Head of caudate nucleus (tissue), 42 donors: ENCODE results near the gene KPNA6.
"Not testable (repeated sequence)": the region's sequence is repeated elsewhere in the genome, so short reads cannot be mapped to it uniquely, and the experiment has no call there.

Experiments used
- DNase-seq, 42 donors: peaks; one replicate each; pipeline versions ENCODE4 v3.0.0 to v3.0.0-alpha.2; 2020 to 2021; ENCODE audit warnings: mixed read lengths in 7 of 42
- intact Hi-C: fragments of 100-400 bp; cut with DNase I; formaldehyde crosslinking; loops from one replicate; pipeline ENCODE4 v1.15.0; 2022

The KPNA6 gene

GRCh38 chr1:32094746-32095521, 12.9 kb upstream of the KPNA6 start:
- intact Hi-C loops = no loop called here
- no peak for DNase-seq

- no peak for DNase-seq
Observed at GRCh38 chr1:32099426-32099825, 8.4 kb upstream of the KPNA6 start.

DNA sequence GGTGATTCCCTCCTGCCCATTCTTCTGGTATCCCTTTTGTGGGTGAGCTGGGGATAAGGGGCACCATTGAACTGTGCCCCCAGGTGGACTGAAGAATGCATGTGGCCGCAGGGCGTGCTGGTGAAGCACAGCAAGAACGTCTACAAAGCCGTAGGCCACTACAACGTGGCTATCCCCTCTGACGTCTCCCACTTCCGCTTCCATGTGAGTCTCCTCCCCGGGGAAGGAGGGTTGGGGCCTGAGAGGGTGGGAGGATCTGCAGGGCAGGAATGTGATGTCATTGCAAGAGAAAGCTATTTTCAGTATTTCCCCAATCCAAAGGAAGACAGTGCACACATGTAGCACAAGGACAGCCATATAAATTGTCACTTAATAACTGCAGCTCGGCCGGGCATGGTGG, 7.5 kb upstream of the KPNA6 start:
- intact Hi-C loops = no loop called here
- peak in 16 of 42 donors; percentile 7 to 48 (median 26) for DNase-seq

More at GRCh38 chr1:32099426-32099825, 8.4 kb upstream of the KPNA6 start:
- intact Hi-C loops = no loop called here

DNA sequence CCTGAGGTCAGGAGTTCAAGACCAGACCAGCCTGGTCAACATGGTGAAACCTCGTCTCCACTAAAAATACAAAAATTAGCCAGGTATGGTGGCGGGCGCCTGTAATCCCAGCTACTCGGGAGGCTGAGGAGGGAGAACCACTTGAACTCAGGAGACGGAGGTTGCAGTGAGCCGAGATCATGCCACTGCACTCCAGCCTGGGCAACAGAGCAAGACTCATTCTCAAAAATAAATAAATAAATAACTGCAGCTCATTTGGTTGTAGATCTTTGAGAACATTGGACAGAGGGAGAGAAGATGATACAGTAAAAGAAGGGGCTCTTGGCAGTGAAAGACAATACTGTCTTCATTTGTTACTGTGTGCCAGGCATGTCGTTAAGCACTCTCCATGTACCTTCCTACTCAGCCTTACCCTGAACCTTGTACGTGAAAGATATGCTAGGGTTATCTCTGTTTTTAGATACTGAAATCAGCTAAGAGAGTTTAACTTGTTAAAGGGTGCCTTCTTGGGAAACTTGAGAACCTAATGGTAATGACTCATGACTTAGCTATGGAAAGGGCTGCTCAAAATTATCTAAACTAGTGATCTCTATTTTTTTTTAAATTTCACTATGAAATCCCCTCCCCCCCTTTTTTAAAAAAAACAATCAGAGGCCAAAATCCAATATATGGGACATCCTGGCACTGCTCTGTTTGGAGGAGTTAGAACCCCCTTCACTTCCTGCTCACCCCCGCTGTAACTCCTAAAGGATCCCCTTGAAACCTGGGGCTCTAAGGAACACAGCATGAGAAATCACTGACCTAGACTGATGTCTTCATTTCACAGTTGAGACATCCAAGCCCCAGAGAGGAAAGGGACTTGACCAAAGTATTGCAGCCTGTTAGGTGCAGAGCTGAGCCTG, 6.8 kb upstream of the KPNA6 start:
- no peak for DNase-seq
- intact Hi-C loops = no loop called here

GRCh38 chr1:32104127-32104526, 3.7 kb upstream of the KPNA6 start:
- intact Hi-C loops = no loop called here

DNA sequence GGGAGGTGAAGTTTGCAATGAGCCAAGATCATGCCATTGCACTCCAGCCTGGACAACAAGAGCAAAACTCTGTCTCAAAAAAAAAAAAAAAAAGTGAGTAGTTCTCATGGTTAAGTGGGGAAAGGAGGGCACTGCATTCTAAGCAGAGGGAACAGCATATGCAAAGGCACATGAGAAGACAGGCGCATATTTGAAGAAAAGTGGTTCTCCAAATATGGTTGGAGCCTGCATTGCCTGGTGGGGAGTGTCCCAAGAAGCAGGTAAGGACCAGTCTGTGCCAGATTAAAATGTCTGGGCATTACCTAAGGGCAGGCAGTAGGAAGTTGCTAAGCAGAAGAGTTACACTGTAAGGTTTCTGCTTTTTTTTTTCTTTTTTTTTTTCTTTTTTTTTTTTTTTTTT, 2.5 kb upstream of the KPNA6 start:
- intact Hi-C loops = no loop called here
- no peak for DNase-seq

More at GRCh38 chr1:32104127-32104526, 3.7 kb upstream of the KPNA6 start:
- DNase-seq = no peak

DNA sequence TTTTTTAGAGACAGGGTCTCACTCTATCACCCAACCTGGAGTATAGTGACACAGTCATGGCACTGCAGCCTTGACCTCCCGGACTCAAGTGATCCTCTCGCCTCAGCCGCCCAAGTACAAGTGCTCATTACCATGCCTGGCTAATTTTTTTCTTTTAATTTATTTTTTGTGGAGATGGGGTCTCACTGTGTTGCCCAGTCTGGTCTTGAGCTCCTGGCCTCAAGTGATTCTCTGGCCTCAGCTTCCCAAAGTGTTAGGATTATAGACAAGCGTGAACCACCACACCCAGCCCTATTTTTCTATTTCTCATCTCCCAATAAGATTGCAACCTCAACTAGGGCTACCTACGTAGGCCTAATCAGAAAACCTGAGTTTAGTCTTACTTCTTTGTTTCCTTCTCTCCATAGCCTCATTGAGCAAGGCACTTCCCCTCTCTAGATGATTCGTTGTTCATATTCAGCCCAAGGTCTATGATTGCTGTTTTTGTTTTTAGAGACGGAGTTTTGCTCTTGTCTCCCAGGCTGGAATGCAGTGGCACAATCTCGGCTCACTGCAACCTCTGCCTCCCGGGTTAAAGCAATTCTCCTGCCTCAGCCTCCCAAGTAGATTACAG, 1.1 kb upstream of the KPNA6 start:
- intact Hi-C loops = no loop called here
- DNase-seq = no peak

GRCh38 chr1:32111040-32111623, 3.3 kb downstream of the KPNA6 start:
- no peak for DNase-seq
- intact Hi-C loops = loop anchor here (5.0 kb wide), 1 partner anchor 66 kb away; the partner anchor contains the start of gene TXLNA

GRCh38 chr1:32111789-32112188, 3.9 kb downstream of the KPNA6 start:
- DNase-seq = no peak
- intact Hi-C loops = loop anchor here (5.0 kb wide), 1 partner anchor 66 kb away; the partner anchor contains the start of gene TXLNA

DNA sequence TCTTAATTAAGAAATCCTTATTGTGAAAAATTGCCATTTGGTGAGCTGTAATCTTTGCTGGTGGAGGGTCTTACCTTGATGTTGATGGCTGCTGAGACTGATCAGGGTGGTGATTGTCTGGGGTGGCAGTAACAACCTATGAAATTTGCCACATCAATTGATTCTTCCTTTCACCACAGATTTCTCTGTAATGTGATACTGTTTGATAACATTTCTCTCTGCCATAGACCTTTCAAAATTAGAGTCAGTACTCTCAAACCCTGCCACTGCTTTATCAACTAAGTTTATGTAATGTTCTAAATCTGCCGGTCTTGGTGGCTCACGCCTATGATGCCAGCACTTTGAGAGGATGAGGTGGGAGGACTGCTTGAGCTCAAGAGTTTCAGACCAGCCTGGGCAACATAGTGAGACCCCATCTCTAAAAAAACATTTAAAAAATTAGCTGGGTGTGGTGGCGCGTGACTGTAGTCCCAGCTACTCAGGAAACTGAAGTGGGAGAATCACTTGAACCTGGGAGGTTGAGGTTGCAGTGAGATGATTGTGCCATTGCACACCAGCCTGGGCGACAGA, 5.0 kb downstream of the KPNA6 start:
- intact Hi-C loops = loop anchor here (5.0 kb wide), 1 partner anchor 64 kb away; the partner anchor contains the start of gene TXLNA
- DNase-seq = peak in 1 of 42 donors; percentile 13

- not testable (repeated sequence) for DNase-seq
- intact Hi-C loops = loop anchor here (5.0 kb wide), 1 partner anchor 64 kb away; the partner anchor contains the start of gene TXLNA
Observed at GRCh38 chr1:32113436-32113835, 5.6 kb downstream of the KPNA6 start.

DNA sequence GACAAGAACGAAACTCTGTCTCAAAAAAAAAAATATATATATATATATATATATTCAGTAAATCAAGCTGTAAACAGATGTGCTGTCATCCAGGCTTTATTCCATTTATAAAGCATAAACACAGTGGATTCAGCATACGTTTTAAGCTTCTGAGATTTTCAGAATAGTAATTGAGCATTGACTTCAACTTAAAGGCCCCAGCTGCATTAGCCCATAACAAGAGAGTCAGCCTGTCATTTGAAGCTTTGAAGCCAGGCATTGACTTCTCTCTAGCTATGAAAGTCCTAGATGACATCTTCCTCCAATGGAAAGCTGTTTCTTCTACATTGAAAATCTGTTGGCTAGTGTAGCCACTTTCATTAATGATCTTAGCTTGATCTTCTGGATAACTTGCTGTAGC, 6.6 kb downstream of the KPNA6 start:
- no peak for DNase-seq
- intact Hi-C loops = loop anchor here (5.0 kb wide), 1 partner anchor 63 kb away; the partner anchor contains the start of gene TXLNA

DNA sequence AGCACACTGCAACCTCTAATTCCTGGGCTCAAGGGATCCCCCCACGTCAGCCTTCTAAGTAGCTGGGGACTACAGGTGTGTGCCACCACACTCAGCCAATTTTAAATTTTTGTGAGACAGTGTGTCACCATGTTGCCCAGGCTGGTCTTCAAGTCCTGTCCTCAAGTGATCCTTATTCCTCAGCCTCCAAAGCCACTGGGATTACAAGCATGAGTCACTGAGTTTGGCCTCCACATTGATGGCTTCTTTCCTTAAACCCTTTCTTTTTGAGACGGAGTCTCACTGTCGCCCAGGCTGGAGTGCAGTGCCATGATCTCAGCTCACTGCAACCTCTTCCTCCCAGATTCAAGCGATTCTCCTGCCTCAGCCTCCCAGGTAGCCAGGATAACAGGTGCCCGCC, 7.6 kb downstream of the KPNA6 start:
- no peak for DNase-seq
- intact Hi-C loops = no loop called here

DNA sequence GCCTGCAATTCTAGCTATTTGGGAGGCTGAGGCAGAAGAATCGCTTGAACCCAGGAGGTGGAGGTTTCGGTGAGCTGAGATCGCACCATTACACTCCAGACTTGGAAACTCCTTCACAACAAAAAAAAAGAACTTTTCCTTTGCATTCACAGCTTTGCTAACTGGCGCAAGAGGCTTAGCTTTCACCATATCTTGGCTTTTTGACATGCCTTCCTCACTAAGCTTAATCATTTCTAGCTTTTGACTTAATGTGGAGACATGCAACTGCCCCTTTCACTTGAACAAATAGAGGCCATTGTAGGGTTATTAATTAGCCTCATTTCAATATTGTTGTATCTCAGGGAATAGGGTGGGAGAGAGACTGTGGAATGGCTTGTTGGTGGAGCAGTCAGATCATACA, 8.7 kb downstream of the KPNA6 start:
- intact Hi-C loops = no loop called here
- no peak for DNase-seq

DNA sequence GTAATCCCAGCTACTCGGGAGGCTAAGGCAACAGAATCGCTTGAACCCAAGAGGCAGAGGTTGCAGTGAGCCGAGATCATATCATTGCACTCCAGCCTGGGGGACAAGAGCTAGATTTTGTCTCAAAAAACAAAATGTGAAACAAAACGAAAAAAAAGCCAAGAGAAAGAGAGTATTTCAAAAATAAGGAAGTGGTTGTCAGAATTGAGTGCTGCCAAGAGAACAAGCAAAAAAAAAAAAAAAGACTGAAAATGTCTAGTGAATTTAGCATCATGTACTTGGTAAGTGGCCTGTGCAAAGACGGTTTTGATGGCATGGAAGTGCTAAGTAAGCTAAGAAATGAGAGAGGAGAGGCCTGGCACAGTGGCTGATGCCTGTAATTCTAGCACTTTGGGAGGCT, 14.3 kb downstream of the KPNA6 start:
- DNase-seq = no peak
- intact Hi-C loops = no loop called here

- intact Hi-C loops, DNase-seq: not testable (repeated sequence)
Observed at GRCh38 chr1:32123361-32123760, 15.5 kb downstream of the KPNA6 start.

DNA sequence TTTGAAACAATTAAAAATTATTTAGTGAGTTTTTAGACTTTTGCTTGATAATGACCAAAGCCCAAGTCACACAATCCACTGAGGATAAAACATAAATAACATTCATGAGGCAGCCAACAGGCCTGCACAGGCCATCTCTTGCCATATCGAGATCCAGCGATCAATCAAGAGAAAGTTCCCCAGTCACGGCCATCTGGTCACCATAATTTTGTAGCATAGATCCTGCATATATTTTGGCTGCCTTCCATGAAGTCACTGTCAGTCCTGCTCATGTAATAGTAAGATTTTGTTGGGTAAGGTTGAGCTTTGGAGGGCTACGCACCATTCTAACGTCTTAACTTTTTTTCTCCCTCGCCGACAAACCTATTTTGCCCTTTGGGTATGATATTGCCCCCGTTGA, 17.5 kb downstream of the KPNA6 start:
- intact Hi-C loops = no loop called here
- DNase-seq = no peak

GRCh38 chr1:32126770-32127169, 18.9 kb downstream of the KPNA6 start:
- intact Hi-C loops = no loop called here
- no peak for DNase-seq
